GM10266 (cell line): ENCODE measurements around the gene TTLL10.

ENCODE experiments used
- DNase-seq: peaks from one replicate; pipeline ENCODE4 v3.0.0; 2012; ENCODE audit errors: extremely low spot score
- CTCF ChIP-seq: IDR thresholded peaks from 2 replicates; pipeline ENCODE4 v1.5.1; 2012; ENCODE audit warnings: mild to moderate bottlenecking, low read depth; ENCODE audit not compliant: control insufficient read depth, insufficient read depth; ENCODE audit errors: missing control alignments

Gene TTLL10

DNA sequence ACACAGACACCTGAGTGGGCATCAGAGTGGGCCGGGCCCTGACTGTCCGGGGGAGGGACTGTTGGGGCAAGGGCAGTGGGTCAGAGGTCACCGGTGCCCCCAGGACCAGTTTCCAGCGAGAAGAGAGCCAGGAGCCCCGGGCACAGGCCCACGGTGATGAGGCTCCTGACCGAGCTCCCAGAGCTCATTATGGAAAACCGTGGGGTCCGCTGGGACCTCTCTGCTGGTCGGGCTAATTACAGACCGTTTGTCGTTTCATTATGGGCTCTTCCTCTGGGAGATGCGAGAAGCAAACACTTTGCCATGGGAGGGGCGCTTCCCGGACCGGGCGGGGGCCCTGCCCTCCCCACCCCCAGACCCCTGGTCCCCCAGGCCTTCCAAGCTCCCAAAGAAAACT lies 12.0 kb upstream of the TTLL10 start:
- TF ChIP-seq CTCF: no peak

DNA sequence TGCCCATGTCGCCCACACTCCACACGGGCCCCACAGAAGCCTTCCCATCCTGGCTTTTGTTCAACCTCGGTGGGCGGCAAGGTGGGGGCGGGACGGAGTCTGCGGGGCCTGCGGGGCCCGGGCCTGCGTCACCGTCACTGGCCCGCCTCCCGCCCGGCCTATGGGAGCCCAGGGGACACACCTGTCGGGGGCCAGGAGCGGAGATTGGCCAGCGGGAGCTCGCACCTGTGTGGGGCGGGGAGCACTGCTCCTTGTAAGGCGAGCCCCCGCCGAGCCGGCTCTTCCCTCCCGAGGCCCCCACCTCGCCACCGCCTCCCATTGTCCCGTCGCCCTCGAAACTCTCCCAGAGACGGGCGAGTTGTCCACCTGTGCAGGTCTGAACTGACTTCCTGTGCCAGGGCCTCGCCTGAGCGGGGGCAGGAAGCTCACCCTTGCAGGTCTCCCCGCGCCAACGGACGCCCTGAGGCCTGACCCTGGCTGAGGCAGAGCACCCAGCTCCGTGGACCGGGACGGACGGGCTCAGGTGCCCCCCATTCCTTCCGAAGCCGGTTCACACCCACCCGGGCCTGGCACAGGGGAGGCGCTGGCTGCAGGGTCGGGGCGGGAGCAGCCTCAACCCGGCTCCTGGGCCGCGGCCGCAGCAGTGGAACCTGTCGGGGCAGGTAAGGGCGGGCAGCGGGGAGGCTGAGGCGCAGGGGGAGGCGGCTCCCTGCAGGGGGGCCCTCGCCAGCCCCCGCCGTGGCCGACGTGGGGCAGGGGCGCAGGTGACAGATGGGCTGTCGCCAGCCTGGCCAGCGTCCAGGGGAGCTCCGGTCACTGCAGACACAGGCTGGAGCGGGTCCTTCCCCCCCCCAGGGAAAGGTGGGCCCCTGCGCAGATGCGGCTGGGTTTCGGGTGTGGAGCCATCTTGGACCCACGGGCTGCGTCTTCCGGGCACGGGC lies 10.8 kb upstream of the TTLL10 start:
- no peak for TF ChIP-seq CTCF
- DNase-seq: no peak

More for the DNA sequence above, 12.0 kb upstream of the TTLL10 start:
- DNase-seq: no peak

DNA sequence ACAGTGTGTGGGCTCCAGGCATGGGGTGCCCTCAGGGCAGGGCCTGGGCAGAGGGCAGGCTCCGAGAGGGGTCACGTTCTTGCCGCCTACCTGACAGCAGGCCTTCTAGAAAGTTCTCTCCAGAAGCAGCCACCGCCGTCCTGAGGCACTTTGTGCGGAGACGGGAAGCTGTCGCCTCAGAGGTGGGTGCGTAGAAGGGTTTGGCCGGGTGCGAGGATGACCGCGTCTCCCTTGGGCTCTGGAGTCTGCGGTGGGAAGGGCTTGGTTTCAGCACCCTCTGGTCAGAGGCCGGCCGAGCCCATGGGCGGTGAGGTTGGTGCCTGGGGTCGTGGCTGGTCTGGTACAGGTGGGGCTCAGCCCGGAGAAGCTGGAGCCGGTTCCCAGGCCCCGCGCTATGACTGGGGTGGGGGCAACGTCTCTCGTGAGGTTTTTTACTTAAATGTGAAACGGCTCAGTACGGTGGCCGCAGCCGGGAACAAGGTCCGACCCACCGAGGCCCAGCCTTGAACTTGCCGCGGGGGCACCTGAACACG lies 10.1 kb upstream of the TTLL10 start:
- TF ChIP-seq CTCF: no peak

DNA sequence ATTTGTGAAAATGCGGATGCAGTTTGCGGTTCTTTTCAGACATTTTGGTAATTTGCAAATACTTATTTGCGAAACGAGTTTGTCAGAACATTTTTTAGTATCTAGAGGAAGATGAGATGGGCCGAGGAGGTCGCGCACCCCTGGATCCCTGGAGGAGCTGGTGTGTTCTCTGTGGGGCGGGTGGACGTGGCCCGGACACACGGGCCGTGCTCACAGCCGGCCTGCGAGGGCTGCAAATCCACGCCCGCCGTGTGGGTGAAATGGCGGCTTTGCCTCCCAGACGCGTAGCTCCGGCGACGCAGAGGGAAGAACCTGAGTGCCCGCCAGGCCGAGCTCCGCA lies 9.3 kb upstream of the TTLL10 start:
- TF ChIP-seq CTCF: no peak

More for the DNA sequence above, 10.1 kb upstream of the TTLL10 start:
- DNase-seq: no peak

GRCh38 chr1:1164701-1165451 lies 8.8 kb upstream of the TTLL10 start:
- DNase-seq: no peak
- TF ChIP-seq CTCF: no peak

More for the DNA sequence above, 9.3 kb upstream of the TTLL10 start:
- no peak for DNase-seq

GRCh38 chr1:1165485-1165884 lies 8.2 kb upstream of the TTLL10 start:
- no peak for TF ChIP-seq CTCF

More at GRCh38 chr1:1165485-1165884, 8.2 kb upstream of the TTLL10 start:
- no peak for DNase-seq
